HL-60 (cell line): ENCODE data around the gene PSMB7.
A peak's percentile ranks its signal among the peaks of the same experiment; 100 is the strongest.

Experiments
- DNase-seq, 2 experiments: peaks; one replicate each; pipeline ENCODE4 v3.0.0-alpha.2; 2010 to 2020; ENCODE audit warnings: low read depth in 1 of 2, low spot score in 1 of 2
- H3K27ac ChIP-seq: fragments of 250-450 bp; sonication (Bioruptor Pico); replicated peaks from 2 replicates; pipeline ENCODE4 v1.5.1; 2020; ENCODE audit warnings: mild to moderate bottlenecking, moderate library complexity
- H3K27me3 ChIP-seq: fragments of 250-450 bp; sonication (Bioruptor Pico); 2 replicates; pipeline ENCODE4 v1.5.1; 2021; ENCODE audit warnings: mild to moderate bottlenecking, moderate library complexity; ENCODE audit not compliant: insufficient read depth, poor library complexity, severe bottlenecking
- H3K4me3 ChIP-seq: replicated peaks from 2 replicates; pipeline ENCODE4 v1.5.1; 2011; ENCODE audit warnings: mild to moderate bottlenecking, control low read depth, low read length; ENCODE audit not compliant: insufficient read depth
- CTCF ChIP-seq: IDR thresholded peaks from one replicate; pipeline ENCODE4 v1.5.1; 2011; ENCODE audit warnings: low read length, control low read depth, inconsistent platforms; ENCODE audit not compliant: insufficient read depth
- GABPA ChIP-seq: IDR thresholded peaks from 2 replicates; pipeline ENCODE4 v1.6.1; 2012; ENCODE audit warnings: low read depth
- POLR2AphosphoS5 ChIP-seq: IDR thresholded peaks from 2 replicates; pipeline ENCODE4 v1.6.1; 2012; ENCODE audit warnings: low read depth
- REST ChIP-seq: IDR thresholded peaks from 2 replicates; pipeline ENCODE4 v1.6.1; 2012; ENCODE audit warnings: low read depth; ENCODE audit not compliant: insufficient replicate concordance
- SPI1 ChIP-seq: IDR thresholded peaks from 2 replicates; pipeline ENCODE4 v1.6.1; 2012; ENCODE audit warnings: low read depth, mild to moderate bottlenecking, borderline replicate concordance

The PSMB7 gene

GRCh38 chr9:124373851-124374250 is 41.4 kb downstream of the PSMB7 start:
- Histone ChIP-seq H3K27me3 (no peaks in the 10 kb centered on the region), H3K4me3 (no peak overlapping the region), H3K27ac (peak overlapping the region; percentile 70)
- TF ChIP-seq POLR2AphosphoS5, result no peak
- no peak for TF ChIP-seq CTCF
- no peak for TF ChIP-seq SPI1
- TF ChIP-seq REST, result no peak
- DNase-seq, result no peak

- Histone ChIP-seq H3K27ac (peak overlapping the region; percentile 70), H3K27me3 (no peaks in the 10 kb centered on the region), H3K4me3 (no peak overlapping the region)
- TF ChIP-seq GABPA (no peak), CTCF (no peak), POLR2AphosphoS5 (no peak), REST (no peak), SPI1 (no peak)
- DNase-seq, result no peak
These were observed 41.9 kb downstream of the PSMB7 start for GRCh38 chr9:124373386-124373785.

- DNase-seq, result no peak
- no peaks in the 10 kb centered on the region for H3K27me3 ChIP-seq
- no peak for TF ChIP-seq SPI1
- no peak for TF ChIP-seq POLR2AphosphoS5
- no peak for TF ChIP-seq GABPA
- no peak for TF ChIP-seq CTCF
- TF ChIP-seq REST, result no peak
- no peak overlapping the region for H3K4me3 ChIP-seq
- peak overlapping the region; percentile 70 for H3K27ac ChIP-seq
These were observed 43.2 kb downstream of the PSMB7 start for GRCh38 chr9:124372038-124372437.
